ENCODE results near the gene NUDT9.
"Not testable (repeated sequence)": the region's sequence is repeated elsewhere in the genome, so short reads cannot be mapped to it uniquely, and the experiment has no call there.

Gene NUDT9

GRCh38 chr4:87422104-87423052 is at the start of gene NUDT9:
TSS of gene NUDT9 (plus strand) at chr4:87422573. CDS start at chr4:87422906, 333 bp downstream.
- peak; percentile 91 for DNase-seq

- peak; percentile 21 for DNase-seq
Measured at GRCh38 chr4:87375719-87376291, 46.6 kb upstream of the NUDT9 start.

- no peak for DNase-seq
Measured at GRCh38 chr4:87377816-87378215, 44.6 kb upstream of the NUDT9 start.

- no peak for DNase-seq
Measured at GRCh38 chr4:87382116-87382515, 40.3 kb upstream of the NUDT9 start.

GRCh38 chr4:87382931-87383330 is 39.4 kb upstream of the NUDT9 start:
- DNase-seq: no peak

GRCh38 chr4:87384466-87385132 is 37.8 kb upstream of the NUDT9 start:
- not testable (repeated sequence) for DNase-seq

- no peak for DNase-seq
Measured at GRCh38 chr4:87387237-87387636, 35.1 kb upstream of the NUDT9 start.

- DNase-seq: no peak
Measured at GRCh38 chr4:87388901-87389300, 33.5 kb upstream of the NUDT9 start.

GRCh38 chr4:87390055-87390454 is 32.3 kb upstream of the NUDT9 start:
- not testable (repeated sequence) for DNase-seq

GRCh38 chr4:87390551-87390890 is 31.9 kb upstream of the NUDT9 start:
- no peak for DNase-seq

- peak; percentile 91 for DNase-seq
Measured at GRCh38 chr4:87390891-87391575, 31.3 kb upstream of the NUDT9 start, which contains the start of gene HSD17B11. TSS of gene HSD17B11 (minus strand) at chr4:87391188. CDS start at chr4:87391070, 118 bp downstream.

GRCh38 chr4:87391576-87392054 is 30.8 kb upstream of the NUDT9 start:
- DNase-seq: no peak

GRCh38 chr4:87392183-87392582 is 30.2 kb upstream of the NUDT9 start:
- no peak for DNase-seq

GRCh38 chr4:87395073-87395472 is 27.3 kb upstream of the NUDT9 start:
- not testable (repeated sequence) for DNase-seq

GRCh38 chr4:87395851-87396250 is 26.5 kb upstream of the NUDT9 start:
- DNase-seq: not testable (repeated sequence)

- no peak for DNase-seq
Measured at GRCh38 chr4:87399148-87399547, 23.2 kb upstream of the NUDT9 start.

GRCh38 chr4:87399954-87400353 is 22.4 kb upstream of the NUDT9 start:
- DNase-seq: no peak

GRCh38 chr4:87403732-87404131 is 18.6 kb upstream of the NUDT9 start:
- not testable (repeated sequence) for DNase-seq

- DNase-seq: no peak
Measured at GRCh38 chr4:87405211-87405820, 17.1 kb upstream of the NUDT9 start.

GRCh38 chr4:87406462-87406861 is 15.9 kb upstream of the NUDT9 start:
- no peak for DNase-seq

GRCh38 chr4:87406902-87407301 is 15.5 kb upstream of the NUDT9 start:
- not testable (repeated sequence) for DNase-seq

GRCh38 chr4:87409420-87409939 is 12.9 kb upstream of the NUDT9 start:
- DNase-seq: no peak
